PC-3 (cell line): ENCODE results near the gene ANKS1B. TPM values are rescaled to one million over a fixed set of nuclear protein-coding genes. Genes with fewer than 3 reads are reported as not detected.

Experiments
- ATAC-seq: fragments of 200-7000 bp; cut with Tn5 transposase; 2 replicates; pipeline ENCODE4 v1.9.1; 2020; ENCODE audit warnings: mild to moderate bottlenecking, moderate library complexity
- BruUV-seq: library from RNA; stranded (reverse); fragments of 400-500 nt; replicated peaks from 2 replicates; lab custom pipeline; 2021; lab: Mats Ljungman, UMichigan
- CTCF ChIA-PET: fragments of 300-600 bp; sonication (Branson Sonifier 250); formaldehyde crosslinking; loops from one replicate; lab custom pipeline; 2022; ENCODE audit warnings: antibody characterized with exemption; lab: Charles Lee
- POLR2A ChIA-PET: fragments of 300-600 bp; sonication (Branson Sonifier 250); formaldehyde crosslinking; loops from one replicate; lab custom pipeline; 2022; ENCODE audit warnings: antibody characterized with exemption; ENCODE audit not compliant: unreplicated experiment; lab: Charles Lee
- DNase-seq: peaks from one replicate; pipeline ENCODE4 v3.0.0-alpha.2; 2015
- H2AFZ ChIP-seq: fragments of 300-600 bp; sonication (generic); 2 replicates; pipeline ENCODE4 v1.6.0; 2016; ENCODE audit warnings: antibody characterized with exemption, low read length
- H3F3A ChIP-seq: fragments of 300-600 bp; sonication (generic); one replicate; pipeline ENCODE4 v1.6.0; 2017; ENCODE audit warnings: antibody characterized with exemption, low read length, control low read depth, mild to moderate bottlenecking; ENCODE audit not compliant: unreplicated experiment
- H3K27ac ChIP-seq: fragments of 300-600 bp; sonication (generic); 2 replicates; pipeline ENCODE4 v1.5.1; 2016; ENCODE audit warnings: mild to moderate bottlenecking, low read length
- H3K27me3 ChIP-seq: fragments of 300-600 bp; sonication (generic); 2 replicates; pipeline ENCODE4 v1.6.1; 2016; ENCODE audit warnings: low read length, mixed read lengths
- H3K36me3 ChIP-seq: fragments of 300-600 bp; sonication (generic); 2 replicates; pipeline ENCODE4 v1.6.1; 2016; ENCODE audit warnings: low read depth, mixed run types, low read length, mixed read lengths
- H3K4me1 ChIP-seq: fragments of 300-600 bp; sonication (generic); 2 replicates; pipeline ENCODE4 v1.5.1; 2016; ENCODE audit warnings: low read length; ENCODE audit not compliant: insufficient read depth
- H3K4me2 ChIP-seq: fragments of 300-600 bp; sonication (generic); 2 replicates; pipeline ENCODE4 v1.6.0; 2016; ENCODE audit warnings: low read length
- H3K4me3 ChIP-seq: fragments of 300-600 bp; sonication (generic); 2 replicates; pipeline ENCODE4 v1.5.1; 2016; ENCODE audit warnings: mild to moderate bottlenecking, low read length, mixed read lengths
- H3K79me2 ChIP-seq: fragments of 300-600 bp; sonication (generic); 2 replicates; pipeline ENCODE4 v1.6.1; 2017; ENCODE audit warnings: low read length, mixed read lengths
- H3K9ac ChIP-seq: fragments of 300-600 bp; sonication (generic); 2 replicates; pipeline ENCODE4 v1.6.0; 2016; ENCODE audit warnings: mild to moderate bottlenecking, low read length
- H3K9me2 ChIP-seq: fragments of 300-600 bp; sonication (generic); replicated peaks from 2 replicates; pipeline ENCODE4 v1.6.1; 2016; ENCODE audit warnings: mixed run types, low read length, mixed read lengths
- H3K9me3 ChIP-seq: fragments of 300-600 bp; sonication (generic); 2 replicates; pipeline ENCODE4 v1.6.1; 2016; ENCODE audit warnings: low read length, mixed read lengths
- H4K20me1 ChIP-seq: fragments of 300-600 bp; sonication (generic); 2 replicates; pipeline ENCODE4 v1.6.1; 2016; ENCODE audit warnings: low read length, mixed read lengths
- EZH2 ChIP-seq: fragments of 300-600 bp; sonication (generic); IDR thresholded peaks from one replicate; pipeline ENCODE4 v1.6.1; 2017; ENCODE audit warnings: antibody characterized with exemption, mild to moderate bottlenecking, low read length; ENCODE audit not compliant: unreplicated experiment
- EZH2phosphoT487 ChIP-seq: fragments of 300-600 bp; sonication (generic); IDR thresholded peaks from 2 replicates; pipeline ENCODE4 v1.6.1; 2018; ENCODE audit warnings: mild to moderate bottlenecking, antibody characterized with exemption, low read length, borderline replicate concordance
- intact Hi-C: fragments of 100-400 bp; cut with micrococcal nuclease; formaldehyde crosslinking; loops from 2 replicates; pipeline ENCODE4 v1.9.0; 2023
- total RNA-seq: library from RNA; depleted of rRNA; stranded (reverse); fragments of >200 nt; gene quantifications from 2 replicates; pipeline ENCODE4 v1.2.3, GENCODE V29; 2014
- TF ChIP-seq, protein P1 (sequence below): fragments of 300-600 bp; sonication (generic); conservative IDR thresholded peaks from 2 replicates; pipeline ENCODE4 v1.5.1; 2017; ENCODE audit warnings: antibody characterized with exemption, low read depth, mild to moderate bottlenecking, low read length

ANKS1B gene
- total RNA-seq, 1 experiment from 2014 or later: 0.07 TPM

DNA sequence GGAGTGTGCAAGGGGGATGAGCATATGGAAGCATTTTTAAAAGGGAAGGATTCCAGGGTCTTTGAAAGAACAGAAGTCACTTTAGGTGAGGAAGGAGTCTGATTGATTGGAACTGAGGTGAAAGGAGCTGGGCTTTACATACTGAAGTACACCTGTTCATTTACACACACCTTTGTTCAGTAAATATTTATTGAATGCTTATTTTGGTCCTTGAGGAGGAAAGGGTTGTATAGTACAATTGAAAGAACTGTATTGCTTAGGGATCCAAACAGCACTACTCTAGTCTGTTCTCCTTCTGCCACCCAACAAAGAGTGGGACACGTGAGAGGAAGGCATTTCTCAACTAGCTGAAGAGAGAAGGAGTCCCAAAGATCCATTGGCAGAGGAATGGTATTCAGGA lies 1275.7 kb downstream of the ANKS1B start:
- Histone ChIP-seq H3K9me2 (no peaks in the 10 kb centered on the region), H2AFZ (no peak overlapping the region), H3K79me2 (no peaks in the 10 kb centered on the region), H3K36me3 (no peaks in the 10 kb centered on the region), H3K4me3 (no peak overlapping the region), H3K27ac (no peak overlapping the region), H3K9me3 (no peaks in the 10 kb centered on the region), H3K27me3 (no peaks in the 10 kb centered on the region), H3K4me1 (no peaks in the 10 kb centered on the region), H3K9ac (no peak overlapping the region), H3F3A (no peaks in the 10 kb centered on the region), H4K20me1 (no peaks in the 10 kb centered on the region), H3K4me2 (no peak overlapping the region)
- no TSS peak for BruUV-seq
- ChIA-PET POLR2A (no interaction called here), CTCF (no interaction called here)
- DNase-seq: no peak
- TF ChIP-seq EZH2 (no peak), EZH2phosphoT487 (no peak)
- TF ChIP-seq, protein P1, sequence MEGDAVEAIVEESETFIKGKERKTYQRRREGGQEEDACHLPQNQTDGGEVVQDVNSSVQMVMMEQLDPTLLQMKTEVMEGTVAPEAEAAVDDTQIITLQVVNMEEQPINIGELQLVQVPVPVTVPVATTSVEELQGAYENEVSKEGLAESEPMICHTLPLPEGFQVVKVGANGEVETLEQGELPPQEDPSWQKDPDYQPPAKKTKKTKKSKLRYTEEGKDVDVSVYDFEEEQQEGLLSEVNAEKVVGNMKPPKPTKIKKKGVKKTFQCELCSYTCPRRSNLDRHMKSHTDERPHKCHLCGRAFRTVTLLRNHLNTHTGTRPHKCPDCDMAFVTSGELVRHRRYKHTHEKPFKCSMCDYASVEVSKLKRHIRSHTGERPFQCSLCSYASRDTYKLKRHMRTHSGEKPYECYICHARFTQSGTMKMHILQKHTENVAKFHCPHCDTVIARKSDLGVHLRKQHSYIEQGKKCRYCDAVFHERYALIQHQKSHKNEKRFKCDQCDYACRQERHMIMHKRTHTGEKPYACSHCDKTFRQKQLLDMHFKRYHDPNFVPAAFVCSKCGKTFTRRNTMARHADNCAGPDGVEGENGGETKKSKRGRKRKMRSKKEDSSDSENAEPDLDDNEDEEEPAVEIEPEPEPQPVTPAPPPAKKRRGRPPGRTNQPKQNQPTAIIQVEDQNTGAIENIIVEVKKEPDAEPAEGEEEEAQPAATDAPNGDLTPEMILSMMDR: no peak
- intact Hi-C loops: no loop called here
- no peak for ATAC-seq

DNA sequence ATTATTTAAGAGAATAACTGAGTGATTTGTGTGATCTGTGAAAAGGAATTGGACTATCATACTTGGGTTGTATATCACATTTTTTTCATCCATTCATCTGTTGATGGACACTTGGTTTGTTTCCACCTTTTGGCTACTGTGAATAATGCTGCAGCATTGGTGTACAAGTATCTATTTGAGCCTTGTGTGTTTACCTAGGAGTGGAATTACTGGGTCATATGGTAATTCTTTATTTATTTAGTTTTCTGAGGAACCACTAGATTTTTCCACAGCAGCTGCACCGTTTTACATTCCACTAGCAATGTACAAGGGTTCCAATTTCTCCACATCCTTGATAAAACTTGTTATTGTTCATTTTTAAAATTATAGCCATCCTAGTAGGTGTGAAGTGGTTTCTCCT lies 1283.6 kb downstream of the ANKS1B start:
- Histone ChIP-seq H3K79me2 (no peaks in the 10 kb centered on the region), H3K4me1 (no peaks in the 10 kb centered on the region; the same call in 1 of the 2 replicates), H3K4me3 (no peak overlapping the region), H3K27ac (no peak overlapping the region), H2AFZ (no peak overlapping the region), H3K9ac (no peak overlapping the region), H3K4me2 (no peak overlapping the region), H3K36me3 (no peaks in the 10 kb centered on the region), H3K9me3 (no peaks in the 10 kb centered on the region), H3K9me2 (no peaks in the 10 kb centered on the region), H3K27me3 (no peaks in the 10 kb centered on the region), H4K20me1 (no peaks in the 10 kb centered on the region), H3F3A (no peaks in the 10 kb centered on the region)
- ChIA-PET POLR2A (no interaction called here), CTCF (no interaction called here)
- intact Hi-C loops: loop anchor here (5.0 kb wide), 1 partner anchor 36 kb away; no protein-coding TSS in a partner anchor
- no TSS peak for BruUV-seq
- ATAC-seq: peak; percentile 60
- no peak for TF ChIP-seq EZH2phosphoT487
- TF ChIP-seq, protein P1: no peak
- no peak for TF ChIP-seq EZH2
- no peak for DNase-seq

DNA sequence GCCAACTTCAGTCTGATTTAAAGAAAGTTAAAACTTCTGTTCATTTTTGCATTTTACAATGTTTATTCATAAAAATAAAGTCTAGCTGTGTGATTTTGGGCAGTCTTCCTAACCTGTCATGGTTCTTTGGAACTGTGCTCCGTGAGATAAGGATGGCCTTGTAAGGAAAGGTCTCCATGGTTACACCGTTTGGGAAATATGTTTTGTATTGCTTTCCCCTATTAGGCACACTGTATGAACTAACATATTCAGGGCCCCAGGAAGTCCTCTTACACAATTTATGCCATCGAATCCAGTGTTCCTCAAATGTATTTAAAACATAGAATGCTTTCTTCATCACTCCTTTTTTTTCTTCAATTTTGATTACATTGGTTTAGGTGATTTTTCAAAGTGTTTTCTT lies 1285.2 kb downstream of the ANKS1B start:
- Histone ChIP-seq H3K9me3 (no peaks in the 10 kb centered on the region), H3F3A (no peaks in the 10 kb centered on the region), H4K20me1 (no peaks in the 10 kb centered on the region), H3K9me2 (no peaks in the 10 kb centered on the region), H3K4me1 (no peaks in the 10 kb centered on the region; the same call in 1 of the 2 replicates), H3K27me3 (no peaks in the 10 kb centered on the region), H3K27ac (no peak overlapping the region), H2AFZ (no peak overlapping the region), H3K79me2 (no peaks in the 10 kb centered on the region), H3K4me3 (no peak overlapping the region), H3K9ac (no peak overlapping the region), H3K4me2 (no peak overlapping the region), H3K36me3 (no peaks in the 10 kb centered on the region)
- ChIA-PET CTCF (interaction anchor here (0.6 to 1.1 kb wide), 3 partner anchors 54 to 299 kb away, joined by 5 to 6 read pairs (median 6); no protein-coding TSS in a partner anchor), POLR2A (no interaction called here)
- no TSS peak for BruUV-seq
- intact Hi-C loops: loop anchor here (1.0 to 2.0 kb wide), 2 partner anchors 103 to 240 kb away; no protein-coding TSS in a partner anchor
- DNase-seq (no peak), ATAC-seq (no peak)
- TF ChIP-seq, protein P1: no peak
- TF ChIP-seq EZH2 (no peak), EZH2phosphoT487 (no peak)
